Pancreas (tissue), 10 donors: ENCODE measurements around the gene ZNF766. TPM values are rescaled to one million over a fixed set of nuclear protein-coding genes. Genes with fewer than 3 reads are reported as not detected.
"Not testable (repeated sequence)": the region's sequence is repeated elsewhere in the genome, so short reads cannot be mapped to it uniquely, and the experiment has no call there.

ENCODE experiments used
- ATAC-seq, 4 donors: fragments of 200-7000 bp; cut with Tn5 transposase; one replicate each; pipeline versions ENCODE4 v1.8.0 to v1.9.1; 2020; ENCODE audit warnings: mild to moderate bottlenecking in 4 of 4, moderate library complexity in 4 of 4
- DNase-seq, 6 donors: peaks; one replicate each; pipeline ENCODE4 v3.0.0-alpha.2; 2020
- FAIRE-seq: peaks from 2 replicates; lab custom pipeline; 2012; peaks lifted over from hg19 to GRCh38; lab: Jason Lieb, UNC
- H3K27ac ChIP-seq, 4 donors: fragments of 200-600 bp; sonication (generic); 1 replicate in 3 of 4; 2 replicates in 1 of 4; pipeline versions ENCODE4 v1.5.0 to v1.8.0; 2020
- H3K27me3 ChIP-seq, 4 donors: fragments of 200-600 bp; one replicate each; pipeline ENCODE4 v1.8.0; 2021
- H3K36me3 ChIP-seq, 3 donors: fragments of 200-600 bp; sonication (generic) in 1 of 3; one replicate each; pipeline versions ENCODE4 v1.5.0 to v1.8.0; 2020 to 2021
- H3K4me1 ChIP-seq, 3 donors: fragments of 200-600 bp; one replicate each; pipeline ENCODE4 v1.8.0; 2021
- H3K4me3 ChIP-seq, 4 donors: fragments of 200-600 bp; sonication (generic) in 2 of 4; one replicate each; pipeline versions ENCODE4 v1.5.0 to v1.8.0; 2020 to 2021
- H3K9me3 ChIP-seq, 4 donors: fragments of 200-600 bp; one replicate each; pipeline ENCODE4 v1.8.0; 2021
- CTCF ChIP-seq, 4 donors: fragments of 200-600 bp; sonication (generic) in 3 of 4; IDR thresholded peaks; one replicate each; pipeline versions ENCODE4 v1.5.0 to v1.8.0; 2021; ENCODE audit warnings: antibody characterized with exemption in 4 of 4
- WGBS, 2 donors: extraction: QIAGEN DNeasy Blood & Tissue Kit; methylation state at CpG; one replicate each; pipeline ENCODE4 v1.1.7; 2013; 5-methylcytosine and 5-hydroxymethylcytosine counted together
- intact Hi-C, 3 donors: fragments of 100-400 bp; cut with DNase I; formaldehyde crosslinking; loops; one replicate each; pipeline versions ENCODE4 v1.11.1 to v1.14.2; 2022
- polyA plus RNA-seq, 2 donors: library from polyadenylated mRNA; stranded (reverse); fragments of 200-250 nt; gene quantifications; one replicate each; pipeline ENCODE4 v1.2.3, GENCODE V29; 2013
- total RNA-seq, 6 donors: library from RNA; stranded (reverse); fragmentation: NEBNext Ultra II Directional in 4 of 6; extraction: Animal tissue kit (Norgen Biotek cat#: 25700) in 4 of 6; gene quantifications; one replicate each; pipeline versions ENCODE4 v1.2.1 to v1.2.4, GENCODE V29; 2021 to 2023
- donor health status: healthy with polysubstance abuse.
- donor health status: DM: no; HTN: no; CAD: no; lungs with moderate emphysema.
- donor health status: DM: no; HTN: no; CAD: no.
- donor health status: control.
- donor health status: control.
- donor health status: Bipolar disorder and iron deficiency.
- donor health status: DM: yes; HTN: yes; CAD: no.
- donor health status: DM: no; HTN: no; CAD: no.
- donor health status: DM: no; HTN: no; CAD: no.
- donor health status: DM: yes; HTN: yes; CAD: no.

Gene ZNF766
- total and polyA plus RNA-seq, 8 donors: 2.1 to 12.5 (median 6.4) TPM

- no peak for DNase-seq
- ATAC-seq: no peak
- Histone ChIP-seq H3K4me1 (no peaks in the 10 kb centered on the region), H3K36me3 (peaks cover 0 to 39% (median 26%) of the 10 kb centered on the region in 3 donors), H3K27me3 (no peaks in the 10 kb centered on the region), H3K9me3 (no peaks in the 10 kb centered on the region), H3K27ac (no peak overlapping the region), H3K4me3 (no peak overlapping the region)
- 87 to 98% methylated on average over 6 of the region's 6 CpGs for WGBS, 2 donors
- intact Hi-C loops: no loop called here
- FAIRE-seq: no peak
- TF ChIP-seq CTCF (IDR thresholded peaks at IDR 0.05): no peak
These were observed 16.9 kb downstream of the ZNF766 start for GRCh38 chr19:52286256-52286655.

DNA sequence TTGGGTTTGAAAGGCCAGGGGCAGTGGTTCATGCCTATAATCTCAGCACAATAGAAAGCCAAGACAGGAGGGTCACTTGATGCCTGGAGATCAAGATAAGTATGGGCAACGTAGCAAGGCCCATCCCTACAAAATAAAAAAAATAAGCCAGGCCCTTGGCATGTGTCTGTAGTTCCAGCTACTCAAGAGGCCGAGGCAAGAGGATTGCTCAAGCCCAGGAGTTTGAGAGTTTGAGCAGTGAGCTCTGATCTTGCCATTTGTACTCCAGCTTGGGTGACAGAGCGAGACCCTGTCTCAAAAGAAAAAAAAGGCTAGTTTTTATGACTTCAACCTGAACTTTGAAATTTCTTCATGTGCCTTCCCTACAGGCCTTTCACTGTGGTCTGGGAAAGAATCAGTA lies 22.4 kb downstream of the ZNF766 start:
- intact Hi-C loops: no loop called here
- H3K27me3 ChIP-seq: no peaks in the 10 kb centered on the region
- DNase-seq (no peak), FAIRE-seq (no peak), ATAC-seq (no peak)
- H3K36me3 ChIP-seq: peaks cover 0 to 18% (median 7%) of the 10 kb centered on the region in 3 donors
- no peaks in the 10 kb centered on the region for H3K4me1 ChIP-seq
- no peak for TF ChIP-seq CTCF (IDR thresholded peaks at IDR 0.05)
- no peak overlapping the region for H3K4me3 ChIP-seq
- WGBS, 2 donors: 96% methylated on average over 3 of the region's 3 CpGs
- no peaks in the 10 kb centered on the region for H3K9me3 ChIP-seq
- H3K27ac ChIP-seq: no peak overlapping the region

DNA sequence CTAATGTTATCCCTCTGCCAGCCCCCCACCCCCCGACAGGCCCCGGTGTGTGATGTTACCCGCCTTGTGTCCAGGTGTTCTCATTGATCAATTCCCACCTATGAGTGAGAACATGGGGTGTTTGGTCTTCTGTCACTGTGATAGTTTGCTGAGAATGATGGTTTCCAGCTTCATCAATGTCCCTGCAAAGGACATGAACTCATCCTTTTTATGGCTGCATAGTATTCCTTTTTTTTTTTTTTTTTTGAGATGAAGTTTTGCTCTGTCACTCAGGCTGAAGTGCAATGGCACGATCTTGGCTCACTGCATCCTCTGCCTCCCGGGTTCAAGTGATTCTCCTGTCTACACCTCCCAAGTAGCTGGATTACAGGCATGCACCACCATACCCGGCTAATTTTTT lies 23.6 kb downstream of the ZNF766 start:
- not testable (repeated sequence) for H3K9me3 ChIP-seq

DNA sequence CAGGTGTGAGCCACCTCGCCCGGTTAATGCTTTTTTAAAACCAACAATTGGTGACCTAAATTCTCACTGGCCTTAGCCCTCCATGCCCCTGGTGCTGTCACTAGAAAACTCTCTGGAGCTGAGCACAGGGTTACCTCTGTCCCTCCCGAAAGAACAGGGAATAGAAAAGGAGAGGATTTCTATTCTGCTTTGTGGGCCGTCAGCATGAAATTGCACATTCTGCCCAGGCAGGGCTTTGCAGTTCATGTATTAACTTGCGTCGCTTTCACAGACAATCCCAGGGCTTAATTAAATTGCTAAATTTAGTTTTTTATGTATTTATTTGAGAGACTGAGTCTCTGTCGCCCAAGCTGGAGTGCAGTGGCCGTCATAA lies 27.0 kb downstream of the ZNF766 start:
- Histone ChIP-seq H3K4me1 (no peaks in the 10 kb centered on the region), H3K4me3 (peak overlapping the region; percentile 44 to 82 (median 62)), H3K9me3 (no peaks in the 10 kb centered on the region), H3K27me3 (no peaks in the 10 kb centered on the region), H3K36me3 (peaks cover 3 to 12% (median 11%) of the 10 kb centered on the region in 3 donors), H3K27ac (peak overlapping the region in 3 of 4 donors; percentile 36 to 50 (median 42))
- peak in 1 of 6 donors; percentile 15 for DNase-seq
- intact Hi-C loops: no loop called here
- no peak for FAIRE-seq
- TF ChIP-seq CTCF (IDR thresholded peaks at IDR 0.05): no peak
- peak in 3 of 4 donors; percentile 5 to 28 (median 18) for ATAC-seq
- WGBS, 2 donors: 6 to 11% methylated on average over 8 of the region's 8 CpGs

More for the DNA sequence above, 23.6 kb downstream of the ZNF766 start:
- H3K4me1 ChIP-seq, H3K27ac ChIP-seq, intact Hi-C loops, DNase-seq, FAIRE-seq, H3K4me3 ChIP-seq, H3K27me3 ChIP-seq, ATAC-seq: not testable (repeated sequence)
- peaks cover 0 to 18% (median 7%) of the 10 kb centered on the region in 3 donors for H3K36me3 ChIP-seq
- 94 to 95% methylated on average over 6 of the region's 6 CpGs for WGBS, 2 donors

- Histone ChIP-seq H3K4me3 (peak within 1 kb of the TSS; percentile 51 to 82 (median 74)), H3K9me3 (no peaks in the 10 kb centered on the region), H3K27ac (peak within 1 kb of the TSS; percentile 76 to 90 (median 83)), H3K4me1 (no peaks in the 10 kb centered on the region), H3K27me3 (no peaks in the 10 kb centered on the region), H3K36me3 (peaks cover 3 to 17% (median 12%) of the 10 kb centered on the region in 3 donors)
- intact Hi-C loops: no loop called here
- TF ChIP-seq CTCF (IDR thresholded peaks at IDR 0.05): no peak
- WGBS, 2 donors: 0 to 1% methylated on average over 41 to 63 of the region's 75 CpGs
- FAIRE-seq: no peak
- peak; percentile 82 to 95 (median 88) for DNase-seq
- ATAC-seq: peak; percentile 89 to 91 (median 90)
These were observed 27.6 kb downstream of the ZNF766 start, which contains the start of gene ZNF480 for GRCh38 chr19:52296773-52297600. Gene ZNF480, plus strand, starts transcription at chr19:52297169. Its CDS starts 3,244 bp downstream, at chr19:52300413.
